Activated gamma-delta T cell (primary cell): ENCODE results near the gene PTPRN2.

ENCODE experiments used
- DNase-seq: peaks from one replicate; lab custom pipeline; 2025; lab: John Stamatoyannopoulos, UW

The PTPRN2 gene

GRCh38 chr7:157881048-157881771, 706.4 kb downstream of the PTPRN2 start:
- no peak for DNase-seq

- DNase-seq: no peak
These were observed 708.2 kb downstream of the PTPRN2 start for GRCh38 chr7:157879391-157879790.

GRCh38 chr7:157877298-157878090, 710.1 kb downstream of the PTPRN2 start:
- no peak for DNase-seq

GRCh38 chr7:157876469-157877285, 710.9 kb downstream of the PTPRN2 start:
- no peak for DNase-seq

GRCh38 chr7:157875230-157876179, 712.1 kb downstream of the PTPRN2 start:
- no peak for DNase-seq

- DNase-seq: no peak
These were observed 712.8 kb downstream of the PTPRN2 start for GRCh38 chr7:157874870-157875229.

- DNase-seq: no peak
These were observed 713.3 kb downstream of the PTPRN2 start for GRCh38 chr7:157874208-157874816.

GRCh38 chr7:157873664-157874063, 714.0 kb downstream of the PTPRN2 start:
- no peak for DNase-seq

- DNase-seq: no peak
These were observed 714.4 kb downstream of the PTPRN2 start for GRCh38 chr7:157873181-157873580.

- no peak for DNase-seq
These were observed 715.2 kb downstream of the PTPRN2 start for GRCh38 chr7:157872447-157872846.

- no peak for DNase-seq
These were observed 715.9 kb downstream of the PTPRN2 start for GRCh38 chr7:157871681-157872080.

GRCh38 chr7:157870644-157871290, 716.9 kb downstream of the PTPRN2 start:
- no peak for DNase-seq

- no peak for DNase-seq
These were observed 717.8 kb downstream of the PTPRN2 start for GRCh38 chr7:157869793-157870192.

GRCh38 chr7:157867685-157868305, 719.8 kb downstream of the PTPRN2 start:
- DNase-seq: no peak

GRCh38 chr7:157866336-157866924, 721.2 kb downstream of the PTPRN2 start:
- DNase-seq: no peak

GRCh38 chr7:157865351-157866165, 722.1 kb downstream of the PTPRN2 start:
- no peak for DNase-seq

- DNase-seq: no peak
These were observed 722.7 kb downstream of the PTPRN2 start for GRCh38 chr7:157864911-157865310.

- no peak for DNase-seq
These were observed 723.5 kb downstream of the PTPRN2 start for GRCh38 chr7:157863906-157864810.
